ENCODE results near the gene ENGASE.

The ENGASE gene

DNA sequence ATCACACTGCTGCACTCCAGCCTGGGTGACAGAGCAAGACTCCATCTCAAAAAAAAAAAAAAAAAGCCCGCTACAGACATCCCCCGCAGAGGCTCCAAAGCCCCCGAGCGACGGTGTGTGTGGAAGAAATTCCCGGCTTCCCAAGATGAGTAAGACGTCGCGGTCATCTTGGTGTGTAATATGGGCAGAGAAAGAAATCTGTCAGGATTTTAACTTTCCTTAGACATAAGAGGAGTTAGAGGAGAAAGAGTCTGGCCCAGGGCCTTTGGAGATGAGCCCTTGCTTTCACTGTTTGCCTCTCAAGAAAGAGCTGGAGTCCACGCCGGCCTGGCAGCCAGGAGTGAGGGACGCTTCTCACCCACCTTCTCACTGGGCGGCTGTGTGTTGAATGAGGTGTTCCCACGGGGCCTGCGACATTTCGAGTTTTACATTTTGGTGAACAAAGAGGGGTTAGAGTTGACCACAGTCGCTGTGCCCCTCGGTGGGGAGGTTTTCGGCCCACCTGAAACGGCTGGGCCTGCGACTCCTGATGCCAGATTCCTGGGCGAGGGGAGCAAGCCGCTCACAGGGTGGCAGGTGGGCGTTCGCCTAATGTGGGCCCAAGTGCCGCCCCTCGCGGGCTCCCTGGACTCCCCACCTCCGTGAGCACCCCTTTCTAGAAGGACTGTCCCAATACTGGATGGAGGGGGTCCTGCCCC is 32.8 kb upstream of the ENGASE start:
- no peak overlapping the region for H2BK12ac ChIP-seq (ENCODE audit: low read length)
- H3K9me3 ChIP-seq (ENCODE audit: insufficient read depth, low read depth, low read length): peaks cover 9% of the 10 kb centered on the region
- no peaks in the 10 kb centered on the region for H3K79me2 ChIP-seq (ENCODE audit: control insufficient read depth, insufficient read depth, low read length, poor library complexity)
- H2AK5ac ChIP-seq (ENCODE audit: low read length): no peak overlapping the region
- no peak overlapping the region for H2AFZ ChIP-seq (ENCODE audit: insufficient read depth, low read length, poor library complexity)
- no peaks in the 10 kb centered on the region for H3K27me3 ChIP-seq (ENCODE audit: insufficient read depth, low read length)
- H3K18ac ChIP-seq (ENCODE audit: low read length): no peak overlapping the region
- H4K8ac ChIP-seq (ENCODE audit: low read depth, low read length): no peak overlapping the region
- no peak overlapping the region for H3K23ac ChIP-seq (ENCODE audit: low read length)
- H3K27ac ChIP-seq (ENCODE audit: low read depth, low read length): no peak overlapping the region
- H3K14ac ChIP-seq (ENCODE audit: low read length): no peak overlapping the region
- H3K4me3 ChIP-seq (ENCODE audit: low read depth, low read length): no peak overlapping the region
- no peaks in the 10 kb centered on the region for H3K36me3 ChIP-seq (ENCODE audit: control insufficient read depth in 1 of 2, insufficient read depth in 2 of 2, low read length in 2 of 2)
- H3K4me2 ChIP-seq (ENCODE audit: low read length): no peak overlapping the region
- H3K9ac ChIP-seq (ENCODE audit: low read length): no peak overlapping the region
- no peak overlapping the region for H4K91ac ChIP-seq (ENCODE audit: low read depth, low read length)
- no peak overlapping the region for H2BK5ac ChIP-seq (ENCODE audit: low read depth, low read length, poor library complexity)
- no peaks in the 10 kb centered on the region for H3K79me1 ChIP-seq (ENCODE audit: low read length)
- no peak overlapping the region for H3K4ac ChIP-seq (ENCODE audit: low read depth, low read length)
- no peak overlapping the region for H2BK120ac ChIP-seq (ENCODE audit: insufficient read depth, low read length, poor library complexity)
- no peaks in the 10 kb centered on the region for H3K4me1 ChIP-seq (ENCODE audit: control insufficient read depth in 1 of 2, insufficient read depth in 2 of 2, low read length in 2 of 2)
- WGBS (ENCODE audit: extremely low coverage, insufficient coverage, insufficient read length): no CpG with 5 or more reads among the region's 29 CpGs
- no peak for DNase-seq
- no peak overlapping the region for H4K12ac ChIP-seq (ENCODE audit: low read depth, low read length)

DNA sequence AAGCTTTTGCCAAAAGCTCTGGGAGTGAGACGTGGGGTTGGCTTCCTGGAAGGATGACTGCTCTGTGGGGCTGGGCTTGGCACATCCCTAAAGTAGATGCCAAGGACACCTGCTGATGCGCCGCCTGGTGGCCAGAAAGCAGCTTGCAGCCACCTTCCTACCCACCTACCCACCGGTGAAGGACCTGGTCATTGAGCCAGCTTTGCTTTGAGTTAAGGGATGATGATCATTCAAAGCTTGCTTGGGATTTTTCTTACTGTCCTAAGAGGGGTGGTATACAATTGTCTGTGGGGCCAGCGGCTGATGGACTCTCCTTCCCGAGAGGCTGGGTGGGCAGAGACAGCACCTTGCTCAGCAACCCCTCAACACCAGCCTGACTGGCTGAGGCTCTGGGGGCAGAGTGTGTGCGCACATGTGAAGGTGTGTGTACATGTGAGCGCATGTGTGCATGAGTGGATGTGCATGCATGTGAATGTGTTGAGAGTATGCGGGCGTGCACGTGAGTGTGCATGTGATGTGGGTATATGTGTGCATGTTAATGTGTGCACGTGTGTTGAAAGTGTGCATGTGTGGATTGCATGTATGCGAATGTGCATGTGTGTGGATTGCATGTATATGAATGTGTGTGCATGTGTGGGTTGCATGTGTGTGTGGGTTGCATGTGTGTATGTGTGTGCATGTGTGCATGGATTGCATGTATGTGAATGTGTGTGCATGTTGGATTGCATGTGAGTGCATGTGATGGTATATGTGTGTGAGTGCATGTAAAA is 32.0 kb upstream of the ENGASE start:
- no peak overlapping the region for H4K8ac ChIP-seq (ENCODE audit: low read depth, low read length)
- H3K9me3 ChIP-seq (ENCODE audit: insufficient read depth, low read depth, low read length): peaks cover 9% of the 10 kb centered on the region
- H4K12ac ChIP-seq (ENCODE audit: low read depth, low read length): no peak overlapping the region
- H2BK5ac ChIP-seq (ENCODE audit: low read depth, low read length, poor library complexity): no peak overlapping the region
- no peak overlapping the region for H3K4me3 ChIP-seq (ENCODE audit: low read depth, low read length)
- no peaks in the 10 kb centered on the region for H3K79me1 ChIP-seq (ENCODE audit: low read length)
- H2BK120ac ChIP-seq (ENCODE audit: insufficient read depth, low read length, poor library complexity): no peak overlapping the region
- H3K14ac ChIP-seq (ENCODE audit: low read length): no peak overlapping the region
- H3K36me3 ChIP-seq (ENCODE audit: control insufficient read depth in 1 of 2, insufficient read depth in 2 of 2, low read length in 2 of 2): no peaks in the 10 kb centered on the region
- no peak overlapping the region for H3K4ac ChIP-seq (ENCODE audit: low read depth, low read length)
- H4K91ac ChIP-seq (ENCODE audit: low read depth, low read length): no peak overlapping the region
- no peak overlapping the region for H2AK5ac ChIP-seq (ENCODE audit: low read length)
- H3K23ac ChIP-seq (ENCODE audit: low read length): peak overlapping the region; percentile 23
- no peak overlapping the region for H3K4me2 ChIP-seq (ENCODE audit: low read length)
- H3K27me3 ChIP-seq (ENCODE audit: insufficient read depth, low read length): no peaks in the 10 kb centered on the region
- no peaks in the 10 kb centered on the region for H3K79me2 ChIP-seq (ENCODE audit: control insufficient read depth, insufficient read depth, low read length, poor library complexity)
- WGBS (ENCODE audit: extremely low coverage, insufficient coverage, insufficient read length): no CpG with 5 or more reads among the region's 13 CpGs
- no peaks in the 10 kb centered on the region for H3K4me1 ChIP-seq (ENCODE audit: control insufficient read depth in 1 of 2, insufficient read depth in 2 of 2, low read length in 2 of 2)
- H3K27ac ChIP-seq (ENCODE audit: low read depth, low read length): no peak overlapping the region
- no peak overlapping the region for H2AFZ ChIP-seq (ENCODE audit: insufficient read depth, low read length, poor library complexity)
- no peak overlapping the region for H3K9ac ChIP-seq (ENCODE audit: low read length)
- DNase-seq: peak; percentile 35 to 86
- no peak overlapping the region for H2BK12ac ChIP-seq (ENCODE audit: low read length)
- no peak overlapping the region for H3K18ac ChIP-seq (ENCODE audit: low read length)

DNA sequence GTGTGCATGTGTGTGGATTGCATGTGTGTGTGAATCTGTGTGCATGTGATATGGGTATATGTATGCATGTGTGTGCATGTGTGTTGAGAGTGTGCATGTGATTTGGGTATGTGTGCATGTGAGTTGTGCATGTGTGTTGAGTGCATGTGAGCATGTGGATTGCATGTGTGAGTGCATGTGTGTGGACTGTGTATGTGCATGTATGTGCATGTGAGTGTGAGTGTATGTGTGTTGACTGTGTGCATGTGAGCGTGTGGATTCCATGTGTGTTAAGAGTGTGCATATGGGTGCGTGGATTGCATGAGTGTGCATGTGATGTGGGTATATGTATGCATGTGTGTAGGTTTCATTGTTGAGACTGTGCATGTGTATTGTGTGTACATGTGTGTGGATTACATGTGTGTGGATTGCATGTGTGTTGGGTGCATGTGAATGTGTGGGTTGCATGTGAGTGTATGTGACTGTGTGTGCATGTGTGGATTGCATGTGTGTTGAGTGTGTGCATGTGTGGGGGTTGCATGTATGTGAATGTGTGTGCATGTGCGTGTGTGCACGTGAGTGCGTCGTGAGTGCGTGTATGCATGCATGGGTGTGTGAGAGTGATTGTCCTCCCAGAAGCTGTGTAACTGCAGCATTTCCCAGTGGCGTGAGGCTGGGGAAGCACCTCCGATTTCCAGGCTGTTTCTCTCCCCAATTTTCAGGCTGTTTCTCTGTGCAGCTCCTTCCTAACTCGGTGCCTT is 31.3 kb upstream of the ENGASE start:
- no peak overlapping the region for H4K91ac ChIP-seq (ENCODE audit: low read depth, low read length)
- no peak for DNase-seq
- no peak overlapping the region for H3K9ac ChIP-seq (ENCODE audit: low read length)
- H3K14ac ChIP-seq (ENCODE audit: low read length): no peak overlapping the region
- no peak overlapping the region for H2BK120ac ChIP-seq (ENCODE audit: insufficient read depth, low read length, poor library complexity)
- no peak overlapping the region for H3K4me3 ChIP-seq (ENCODE audit: low read depth, low read length)
- no peak overlapping the region for H3K18ac ChIP-seq (ENCODE audit: low read length)
- H3K4ac ChIP-seq (ENCODE audit: low read depth, low read length): no peak overlapping the region
- no peak overlapping the region for H2BK12ac ChIP-seq (ENCODE audit: low read length)
- no peak overlapping the region for H3K27ac ChIP-seq (ENCODE audit: low read depth, low read length)
- WGBS (ENCODE audit: extremely low coverage, insufficient coverage, insufficient read length): no CpG with 5 or more reads among the region's 10 CpGs
- no peaks in the 10 kb centered on the region for H3K79me2 ChIP-seq (ENCODE audit: control insufficient read depth, insufficient read depth, low read length, poor library complexity)
- no peak overlapping the region for H2BK5ac ChIP-seq (ENCODE audit: low read depth, low read length, poor library complexity)
- H3K23ac ChIP-seq (ENCODE audit: low read length): peak overlapping the region; percentile 23
- no peak overlapping the region for H2AK5ac ChIP-seq (ENCODE audit: low read length)
- no peaks in the 10 kb centered on the region for H3K36me3 ChIP-seq (ENCODE audit: control insufficient read depth in 1 of 2, insufficient read depth in 2 of 2, low read length in 2 of 2)
- H3K9me3 ChIP-seq (ENCODE audit: insufficient read depth, low read depth, low read length): peaks cover 9% of the 10 kb centered on the region
- H3K4me1 ChIP-seq (ENCODE audit: control insufficient read depth in 1 of 2, insufficient read depth in 2 of 2, low read length in 2 of 2): no peaks in the 10 kb centered on the region
- no peaks in the 10 kb centered on the region for H3K27me3 ChIP-seq (ENCODE audit: insufficient read depth, low read length)
- no peak overlapping the region for H4K8ac ChIP-seq (ENCODE audit: low read depth, low read length)
- H4K12ac ChIP-seq (ENCODE audit: low read depth, low read length): no peak overlapping the region
- H2AFZ ChIP-seq (ENCODE audit: insufficient read depth, low read length, poor library complexity): no peak overlapping the region
- no peak overlapping the region for H3K4me2 ChIP-seq (ENCODE audit: low read length)
- H3K79me1 ChIP-seq (ENCODE audit: low read length): no peaks in the 10 kb centered on the region

DNA sequence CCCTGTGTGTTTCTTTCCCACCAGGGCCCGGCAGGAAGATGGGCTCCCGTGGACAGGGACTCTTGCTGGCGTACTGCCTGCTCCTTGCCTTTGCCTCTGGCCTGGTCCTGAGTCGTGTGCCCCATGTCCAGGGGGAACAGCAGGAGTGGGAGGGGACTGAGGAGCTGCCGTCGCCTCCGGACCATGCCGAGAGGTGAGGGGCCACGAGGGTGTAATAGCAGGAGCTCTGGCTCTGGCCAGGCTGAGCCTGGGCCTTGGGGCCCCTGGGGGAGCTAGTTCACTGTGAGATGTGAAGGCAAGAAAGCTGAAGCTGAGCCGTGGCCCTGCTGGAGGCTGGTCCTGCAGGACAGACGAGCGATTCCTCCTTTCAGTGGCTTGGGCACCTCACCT is 30.7 kb upstream of the ENGASE start:
- Histone ChIP-seq H3K79me2 (ENCODE audit: control insufficient read depth, insufficient read depth, low read length, poor library complexity) (no peaks in the 10 kb centered on the region), H2BK120ac (ENCODE audit: insufficient read depth, low read length, poor library complexity) (no peak overlapping the region), H3K4me2 (ENCODE audit: low read length) (no peak overlapping the region), H2AK5ac (ENCODE audit: low read length) (no peak overlapping the region), H3K23ac (ENCODE audit: low read length) (no peak overlapping the region), H3K36me3 (ENCODE audit: control insufficient read depth in 1 of 2, insufficient read depth in 2 of 2, low read length in 2 of 2) (no peaks in the 10 kb centered on the region), H4K91ac (ENCODE audit: low read depth, low read length) (no peak overlapping the region), H3K9ac (ENCODE audit: low read length) (no peak overlapping the region), H2BK12ac (ENCODE audit: low read length) (no peak overlapping the region), H2BK5ac (ENCODE audit: low read depth, low read length, poor library complexity) (no peak overlapping the region), H3K14ac (ENCODE audit: low read length) (no peak overlapping the region), H2AFZ (ENCODE audit: insufficient read depth, low read length, poor library complexity) (no peak overlapping the region), H3K18ac (ENCODE audit: low read length) (no peak overlapping the region), H4K8ac (ENCODE audit: low read depth, low read length) (no peak overlapping the region), H3K4me3 (ENCODE audit: low read depth, low read length) (no peak overlapping the region), H3K27ac (ENCODE audit: low read depth, low read length) (no peak overlapping the region), H3K9me3 (ENCODE audit: insufficient read depth, low read depth, low read length) (peaks cover 7% of the 10 kb centered on the region), H3K4me1 (ENCODE audit: control insufficient read depth in 1 of 2, insufficient read depth in 2 of 2, low read length in 2 of 2) (no peaks in the 10 kb centered on the region), H4K12ac (ENCODE audit: low read depth, low read length) (no peak overlapping the region), H3K4ac (ENCODE audit: low read depth, low read length) (no peak overlapping the region), H3K27me3 (ENCODE audit: insufficient read depth, low read length) (no peaks in the 10 kb centered on the region), H3K79me1 (ENCODE audit: low read length) (no peaks in the 10 kb centered on the region)
- no peak for DNase-seq
- no CpG with 5 or more reads among the region's 12 CpGs for WGBS (ENCODE audit: extremely low coverage, insufficient coverage, insufficient read length)
